HepG2 (cell line): ENCODE data around the gene SRD5A1. TPM values are rescaled to one million over a fixed set of nuclear protein-coding genes. Genes with fewer than 3 reads are reported as not detected.

Source experiments
- ATAC-seq: fragments of 200-7000 bp; cut with Tn5 transposase; 3 replicates; pipeline ENCODE4 v1.9.1; 2020; ENCODE audit warnings: mild to moderate bottlenecking, moderate library complexity
- BruUV-seq: library from RNA; stranded (reverse); fragments of 400-500 nt; replicated peaks from 2 replicates; lab custom pipeline; 2021; lab: Mats Ljungman, UMichigan
- CTCF ChIA-PET: fragments of 300-600 bp; formaldehyde crosslinking; extraction: SDS; loops from one replicate; lab custom pipeline; 2021; ENCODE audit warnings: low total read pairs, inconsistent platforms, low intra/inter-chr PET ratio; lab: Yijun Ruan, JAX
- POLR2A ChIA-PET: fragments of 350-600 bp; sonication (Branson Sonifier 250); formaldehyde crosslinking; loops from one replicate; lab custom pipeline; 2020; ENCODE audit warnings: antibody characterized with exemption, inconsistent platforms; lab: Yijun Ruan, JAX
- DNase-seq: peaks from one replicate; pipeline ENCODE4 v3.0.0-alpha.2; 2015; ENCODE audit warnings: low spot score
- FAIRE-seq: peaks from 3 replicates; lab custom pipeline; 2011; peaks lifted over from hg19 to GRCh38; lab: Jason Lieb, UNC
- H2AFZ ChIP-seq: one replicate; pipeline ENCODE4 v1.6.1; 2011; ENCODE audit warnings: low read length, inconsistent platforms
- H3K27ac ChIP-seq: fragments of 300-600 bp; 3 replicates; pipeline ENCODE4 v1.8.0; 2011; ENCODE audit warnings: mixed run types, mild to moderate bottlenecking, mixed read lengths, low read length, inconsistent platforms; ENCODE audit not compliant: insufficient read depth; ENCODE audit errors: extremely low read length
- H3K27me3 ChIP-seq, 2 experiments: fragments of 200-600 bp in 1 of 2; 2 replicates in 1 of 2; 3 replicates in 1 of 2; pipeline versions ENCODE4 v1.6.0 to v1.8.0; 2011; ENCODE audit warnings: low read length in 2 of 2, mild to moderate bottlenecking in 2 of 2, moderate library complexity in 2 of 2, inconsistent platforms in 1 of 2; ENCODE audit not compliant: insufficient read depth in 2 of 2, control insufficient read depth in 1 of 2
- H3K36me3 ChIP-seq, 2 experiments: fragments of 200-600 bp in 1 of 2; replicated peaks in 1 of 2; 2 replicates in 1 of 2; 3 replicates in 1 of 2; pipeline versions ENCODE4 v1.5.1 to v1.8.0; 2011; ENCODE audit warnings: low read length in 2 of 2, inconsistent platforms in 1 of 2; ENCODE audit not compliant: insufficient read depth in 2 of 2, control insufficient read depth in 1 of 2
- H3K4me1 ChIP-seq: 2 replicates; pipeline ENCODE4 v1.5.1; 2012; ENCODE audit warnings: low read length, inconsistent platforms; ENCODE audit not compliant: insufficient read depth
- H3K4me2 ChIP-seq: 2 replicates; pipeline ENCODE4 v1.6.0; 2011; ENCODE audit warnings: low read depth, low read length, inconsistent platforms
- H3K4me3 ChIP-seq, 3 experiments: fragments of 200-600 bp in 1 of 3; sonication (generic), shearing (Covaris generic) in 1 of 3; replicated peaks in 1 of 3; 2 replicates each; pipeline ENCODE4 v1.5.1; 2011 to 2016; ENCODE audit warnings: low read length in 3 of 3, inconsistent platforms in 2 of 3, low read depth in 2 of 3, mild to moderate bottlenecking in 2 of 3, control low read depth in 1 of 3, mixed read lengths in 1 of 3; ENCODE audit not compliant: insufficient read depth in 1 of 3
- H3K79me2 ChIP-seq: one replicate; pipeline ENCODE4 v1.6.1; 2011; ENCODE audit warnings: low read length, inconsistent platforms; ENCODE audit not compliant: insufficient read depth
- H3K9ac ChIP-seq: 2 replicates; pipeline ENCODE4 v1.6.0; 2011; ENCODE audit warnings: mild to moderate bottlenecking, low read depth, low read length, inconsistent platforms; ENCODE audit not compliant: insufficient read depth
- H3K9me3 ChIP-seq: 2 replicates; pipeline ENCODE4 v1.5.1; 2012; ENCODE audit warnings: mild to moderate bottlenecking, low read length
- H4K20me1 ChIP-seq: 2 replicates; pipeline ENCODE4 v1.6.0; 2011; ENCODE audit warnings: inconsistent platforms, mild to moderate bottlenecking, low read length, moderate library complexity; ENCODE audit not compliant: insufficient read depth
- AHDC1 ChIP-seq: sonication (generic); formaldehyde crosslinking; IDR thresholded peaks from 2 replicates; pipeline ENCODE4 v1.5.1; 2020; ENCODE audit warnings: mild to moderate bottlenecking, missing genetic modification reagents, borderline replicate concordance
- IKZF4 ChIP-seq: sonication (generic); formaldehyde crosslinking; IDR thresholded peaks from 2 replicates; pipeline ENCODE4 v1.5.1; 2020; ENCODE audit warnings: borderline replicate concordance, mild to moderate bottlenecking, low read depth, missing genetic modification reagents; ENCODE audit errors: not compliant biosample characterization
- U2AF1 ChIP-seq: fragments of 200-400 bp; formaldehyde crosslinking; optimal IDR thresholded peaks from 2 replicates; pipeline ENCODE3; 2017; ENCODE audit warnings: mild to moderate bottlenecking, low read depth, low read length
- ZBTB34 ChIP-seq: sonication (generic); formaldehyde crosslinking; IDR thresholded peaks from 2 replicates; pipeline ENCODE4 v1.8.0; 2022; ENCODE audit warnings: mild to moderate bottlenecking, missing genetic modification reagents
- ZNF432 ChIP-seq: sonication (generic); formaldehyde crosslinking; IDR thresholded peaks from 2 replicates; pipeline ENCODE4 v1.5.0; 2020; ENCODE audit warnings: missing genetic modification reagents, mild to moderate bottlenecking, borderline replicate concordance
- ZNF574 ChIP-seq: sonication (generic); formaldehyde crosslinking; IDR thresholded peaks from 2 replicates; pipeline ENCODE4 v1.4.0; 2020; ENCODE audit warnings: missing genetic modification reagents
- WGBS: methylation state at CpG from one replicate; pipeline ENCODE4 v1.1.6; 2017; ENCODE audit warnings: low lambda C conversion rate; 5-methylcytosine and 5-hydroxymethylcytosine counted together
- in situ Hi-C: cut with HindIII; loops from 2 replicates; pipeline ENCODE4 v1.10.0; 2017; ENCODE audit warnings: low pct_unique_long_range_greater_than_20kb; ENCODE audit not compliant: extremely low pct_ligation_motif_present
- intact Hi-C: fragments of 100-400 bp; cut with micrococcal nuclease; formaldehyde crosslinking; loops from one replicate; pipeline ENCODE4 v1.10.0; 2022; ENCODE audit not compliant: unreplicated experiment
- polyA plus RNA-seq, 8 experiments: library from polyadenylated mRNA; depleted of rRNA in 3 of 8; stranded (reverse) in 7 of 8; unstranded in 1 of 8; fragments of >200 nt; fragmentation: Illumina TruSeq in 4 of 8; extraction: Trizol in 4 of 8; gene quantifications; 2 replicates each; pipeline versions ENCODE4 v1.2.1 to v1.2.3, GENCODE V29; 2011 to 2016; ENCODE audit warnings: low read depth in 4 of 8, missing spikeins in 1 of 8, mixed read lengths in 1 of 8; ENCODE audit not compliant: insufficient read depth in 1 of 8
- total RNA-seq, 5 experiments: library from RNA; depleted of rRNA; stranded (reverse); fragments of >200 nt; fragmentation: Illumina TruSeq; extraction: Trizol; gene quantifications; 2 replicates each; pipeline ENCODE4 v1.2.3, GENCODE V29; 2016; ENCODE audit warnings: low read depth in 1 of 5
- TF ChIP-seq, protein P1 (sequence below): IDR thresholded peaks from 2 replicates; pipeline ENCODE4 v1.6.1; 2016

The SRD5A1 gene
- total and polyA plus RNA-seq, 2 of the 13 experiments (the other 11 are each of a cell fraction or from before 2014, with no cell fraction given), result 6.1 to 9.9 TPM

- BruUV-seq, result no TSS peak
- CTCF ChIA-PET, result no interaction called here
- no peak overlapping the region for H3K27ac ChIP-seq
Measured at GRCh38 chr5:6596388-6596787, 36.9 kb upstream of the SRD5A1 start.

More at GRCh38 chr5:6596388-6596787, 36.9 kb upstream of the SRD5A1 start:
- Histone ChIP-seq H2AFZ (no peak overlapping the region), H3K4me2 (no peak overlapping the region), H3K4me3 (no peak overlapping the region), H4K20me1 (no peaks in the 10 kb centered on the region), H3K36me3 (peaks cover 8 to 32% of the 10 kb centered on the region in 2 experiments), H3K79me2 (no peaks in the 10 kb centered on the region), H3K4me1 (no peaks in the 10 kb centered on the region), H3K9me3 (no peaks in the 10 kb centered on the region), H3K9ac (no peak overlapping the region), H3K27me3 (no peaks in the 10 kb centered on the region)
- in situ Hi-C loops, result no loop called here
- POLR2A ChIA-PET, result no interaction called here
- FAIRE-seq, result no peak
- no peak for DNase-seq
- peak; percentile 13; the same call in 1 of the 3 replicates for ATAC-seq
- WGBS, result 85% methylated on average over 5 of the region's 5 CpGs
- TF ChIP-seq, protein P1, sequence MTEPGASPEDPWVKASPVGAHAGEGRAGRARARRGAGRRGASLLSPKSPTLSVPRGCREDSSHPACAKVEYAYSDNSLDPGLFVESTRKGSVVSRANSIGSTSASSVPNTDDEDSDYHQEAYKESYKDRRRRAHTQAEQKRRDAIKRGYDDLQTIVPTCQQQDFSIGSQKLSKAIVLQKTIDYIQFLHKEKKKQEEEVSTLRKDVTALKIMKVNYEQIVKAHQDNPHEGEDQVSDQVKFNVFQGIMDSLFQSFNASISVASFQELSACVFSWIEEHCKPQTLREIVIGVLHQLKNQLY (CRISPR knock-in tag), result no peak
- no peak for TF ChIP-seq ZNF574 (CRISPR knock-in tag)
- TF ChIP-seq U2AF1, result no peak
- no peak for TF ChIP-seq ZNF432 (CRISPR knock-in tag)
- TF ChIP-seq ZBTB34 (CRISPR knock-in tag), result no peak
- TF ChIP-seq AHDC1 (CRISPR knock-in tag), result no peak
- no peak for TF ChIP-seq IKZF4 (CRISPR knock-in tag)
- intact Hi-C loops, result no loop called here
